A549 (cell line): ENCODE data around the gene CMIP. TPM values are rescaled to one million over a fixed set of nuclear protein-coding genes. Genes with fewer than 3 reads are reported as not detected.
A peak's percentile ranks its signal among the peaks of the same experiment; 100 is the strongest.

Experiments used
- ATAC-seq, 2 experiments: fragments of 200-7000 bp in 1 of 2; fragments of >200 bp in 1 of 2; cut with Nextera tagmentation in 1 of 2; cut with Tn5 transposase in 1 of 2; 3 replicates each; pipeline versions ENCODE4 v1.8.0 to v1.9.1; 2018 to 2020; ENCODE audit warnings: mild to moderate bottlenecking in 1 of 2, moderate library complexity in 1 of 2
- CTCF ChIA-PET: fragments of 300-600 bp; sonication (Branson Sonifier 250); formaldehyde crosslinking; extraction: SDS; loops from one replicate; lab custom pipeline; 2021; ENCODE audit warnings: antibody characterized with exemption, inconsistent platforms; lab: Yijun Ruan, JAX
- POLR2A ChIA-PET: fragments of 350-600 bp; formaldehyde crosslinking; extraction: SDS; loops from one replicate; lab custom pipeline; 2021; ENCODE audit warnings: antibody characterized with exemption, inconsistent platforms; lab: Yijun Ruan, JAX
- DNase-seq, 2 experiments: peaks; one replicate each; pipeline versions ENCODE4 v3.0.0 to v3.0.0-alpha.2; 2011 to 2016; ENCODE audit warnings: low read depth in 1 of 2, low spot score in 1 of 2
- FAIRE-seq: peaks from 2 replicates; lab custom pipeline; 2011; peaks lifted over from hg19 to GRCh38; lab: Jason Lieb, UNC
- H3K27ac ChIP-seq, 2 experiments: fragments of >200 bp; sonication (Bioruptor Twin); formaldehyde crosslinking; 3 replicates each; pipeline ENCODE4 v1.5.1; 2016 to 2017
- H3K4me1 ChIP-seq: fragments of >200 bp; sonication (Bioruptor Twin); formaldehyde crosslinking; 3 replicates; pipeline ENCODE4 v1.6.1; 2016
- H3K4me2 ChIP-seq: fragments of >200 bp; sonication (Bioruptor Twin); formaldehyde crosslinking; 3 replicates; pipeline ENCODE4 v1.6.1; 2016
- H3K4me3 ChIP-seq: fragments of >200 bp; sonication (Bioruptor Twin); formaldehyde crosslinking; 3 replicates; pipeline ENCODE4 v1.5.1; 2016
- H3K9me3 ChIP-seq: fragments of >200 bp; sonication (Bioruptor Twin); formaldehyde crosslinking; 3 replicates; pipeline ENCODE4 v1.6.1; 2016
- BHLHE40 ChIP-seq: IDR thresholded peaks from 2 replicates; pipeline ENCODE4 v1.6.1; 2012; ENCODE audit warnings: low read depth, low read length, inconsistent platforms
- CEBPB ChIP-seq, 2 experiments: fragments of >200 bp in 1 of 2; sonication (Bioruptor Twin) in 1 of 2; formaldehyde crosslinking in 1 of 2; IDR thresholded peaks; 2 replicates each; pipeline ENCODE4 v1.6.1; 2012 to 2016
- CHD2 ChIP-seq: fragments of 150-350 bp; IDR thresholded peaks from 2 replicates; pipeline ENCODE4 v1.6.1; 2014; ENCODE audit warnings: low read length; ENCODE audit not compliant: partially characterized antibody
- CTCF ChIP-seq: fragments of >200 bp; sonication (Bioruptor Twin); formaldehyde crosslinking; IDR thresholded peaks from 3 replicates; pipeline ENCODE4 v1.5.1; 2016
- EHMT2 ChIP-seq: fragments of 200-600 bp; sonication (generic); IDR thresholded peaks from 2 replicates; pipeline ENCODE4 v1.6.1; 2016; ENCODE audit warnings: antibody characterized with exemption, low read depth, mild to moderate bottlenecking, moderate library complexity
- ESRRA ChIP-seq: fragments of 150-350 bp; IDR thresholded peaks from 2 replicates; pipeline ENCODE4 v1.6.1; 2014; ENCODE audit warnings: mild to moderate bottlenecking, low read length, borderline replicate concordance
- FOSL2 ChIP-seq, 2 experiments: fragments of 450-650 bp in 1 of 2; fragments of >200 bp in 1 of 2; sonication (Bioruptor Twin) in 1 of 2; formaldehyde crosslinking; IDR thresholded peaks; 2 replicates each; pipeline versions ENCODE4 v1.5.0 to v1.6.1; 2016 to 2020; ENCODE audit warnings: mild to moderate bottlenecking in 1 of 2, moderate library complexity in 1 of 2
- FOXS1 ChIP-seq: fragments of 250-450 bp; sonication (Bioruptor Pico); IDR thresholded peaks from 2 replicates; pipeline ENCODE4 v1.5.0; 2020; ENCODE audit warnings: mild to moderate bottlenecking, moderate library complexity
- HDAC2 ChIP-seq: fragments of 200-600 bp; sonication (generic); IDR thresholded peaks from 2 replicates; pipeline ENCODE4 v1.6.1; 2016
- HES2 ChIP-seq: fragments of >200 bp; sonication (Bioruptor Twin); formaldehyde crosslinking; IDR thresholded peaks from 2 replicates; pipeline ENCODE4 v1.6.1; 2016
- HOXA7 ChIP-seq: fragments of 250-450 bp; sonication (Bioruptor Pico); IDR thresholded peaks from 2 replicates; pipeline ENCODE4 v1.5.0; 2020; ENCODE audit warnings: mild to moderate bottlenecking, moderate library complexity
- JUN ChIP-seq, 2 experiments: fragments of >200 bp; sonication (Bioruptor Twin); formaldehyde crosslinking; IDR thresholded peaks; 2 replicates in 1 of 2; 3 replicates in 1 of 2; pipeline ENCODE4 v1.6.1; 2016 to 2017
- JUNB ChIP-seq: fragments of >200 bp; sonication (Bioruptor Twin); formaldehyde crosslinking; IDR thresholded peaks from 2 replicates; pipeline ENCODE4 v1.6.1; 2016
- RAD21 ChIP-seq, 2 experiments: fragments of >200 bp in 1 of 2; sonication (Bioruptor Twin) in 1 of 2; formaldehyde crosslinking in 1 of 2; IDR thresholded peaks in 1 of 2; conservative IDR thresholded peaks in 1 of 2; 2 replicates in 1 of 2; 3 replicates in 1 of 2; pipeline ENCODE4 v1.6.1; 2012 to 2018; ENCODE audit warnings: inconsistent platforms in 1 of 2
- RARB ChIP-seq: fragments of 250-450 bp; sonication (Bioruptor Pico); IDR thresholded peaks from 2 replicates; pipeline ENCODE4 v1.8.0; 2021; ENCODE audit warnings: mild to moderate bottlenecking, moderate library complexity
- RFX5 ChIP-seq: fragments of 450-650 bp; IDR thresholded peaks from 2 replicates; pipeline ENCODE4 v1.7.1; 2014; ENCODE audit warnings: antibody characterized with exemption, mild to moderate bottlenecking, moderate library complexity
- RNF2 ChIP-seq: fragments of 200-600 bp; sonication (generic); IDR thresholded peaks from 2 replicates; pipeline ENCODE4 v1.6.1; 2016; ENCODE audit warnings: low read depth, mild to moderate bottlenecking, antibody characterized with exemption, moderate library complexity, borderline replicate concordance
- SMC3 ChIP-seq: fragments of >200 bp; sonication (Bioruptor Twin); formaldehyde crosslinking; IDR thresholded peaks from 3 replicates; pipeline ENCODE4 v1.6.1; 2018; ENCODE audit warnings: inconsistent platforms
- TFCP2L1 ChIP-seq: fragments of 250-450 bp; sonication (Bioruptor Pico); IDR thresholded peaks from 2 replicates; pipeline ENCODE4 v1.5.0; 2021; ENCODE audit warnings: mild to moderate bottlenecking
- ZC3H11A ChIP-seq: fragments of 450-650 bp; IDR thresholded peaks from 2 replicates; pipeline ENCODE4 v1.6.1; 2014; ENCODE audit warnings: antibody characterized with exemption, mild to moderate bottlenecking
- ZFP36 ChIP-seq: fragments of 450-650 bp; IDR thresholded peaks from 2 replicates; pipeline ENCODE4 v1.6.1; 2014; ENCODE audit warnings: borderline replicate concordance; ENCODE audit not compliant: partially characterized antibody
- ZSCAN20 ChIP-seq: fragments of 250-450 bp; sonication (Bioruptor Pico); IDR thresholded peaks from 2 replicates; pipeline ENCODE4 v1.8.0; 2022; ENCODE audit warnings: mild to moderate bottlenecking, moderate library complexity
- WGBS: methylation state at CpG from one replicate; pipeline ENCODE4 v1.1.6; 2017; ENCODE audit errors: missing lambda C conversion rate; 5-methylcytosine and 5-hydroxymethylcytosine counted together
- polyA plus RNA-seq, 4 experiments: library from polyadenylated mRNA; depleted of rRNA in 3 of 4; stranded (reverse); fragments of >200 nt; fragmentation: RNase III in 1 of 4; extraction: RNeasy Plus Mini Kit Qiagen cat#74134 plus additional on column Dnase treatment in 1 of 4; gene quantifications; 2 replicates in 3 of 4; 3 replicates in 1 of 4; pipeline ENCODE4 v1.2.3, GENCODE V29; 2011 to 2017
- TF ChIP-seq, protein P1 (sequence below): IDR thresholded peaks from 2 replicates; pipeline ENCODE4 v1.6.1; 2012
- TF ChIP-seq, protein P2 (sequence below): fragments of 150-350 bp; IDR thresholded peaks from 2 replicates; pipeline ENCODE4 v1.6.1; 2014; ENCODE audit warnings: low read depth, mild to moderate bottlenecking, low read length
- TF ChIP-seq, protein P3 (sequence below): IDR thresholded peaks from 2 replicates; pipeline ENCODE4 v1.6.1; 2012
- TF ChIP-seq, protein P4 (sequence below): fragments of >200 bp; sonication (Bioruptor Twin); formaldehyde crosslinking; IDR thresholded peaks from 3 replicates; pipeline ENCODE4 v1.6.1; 2016

CMIP gene
- polyA plus RNA-seq, 2 of the 4 experiments (the other 2 are of a cell fraction): 21.6 to 125 TPM

DNA sequence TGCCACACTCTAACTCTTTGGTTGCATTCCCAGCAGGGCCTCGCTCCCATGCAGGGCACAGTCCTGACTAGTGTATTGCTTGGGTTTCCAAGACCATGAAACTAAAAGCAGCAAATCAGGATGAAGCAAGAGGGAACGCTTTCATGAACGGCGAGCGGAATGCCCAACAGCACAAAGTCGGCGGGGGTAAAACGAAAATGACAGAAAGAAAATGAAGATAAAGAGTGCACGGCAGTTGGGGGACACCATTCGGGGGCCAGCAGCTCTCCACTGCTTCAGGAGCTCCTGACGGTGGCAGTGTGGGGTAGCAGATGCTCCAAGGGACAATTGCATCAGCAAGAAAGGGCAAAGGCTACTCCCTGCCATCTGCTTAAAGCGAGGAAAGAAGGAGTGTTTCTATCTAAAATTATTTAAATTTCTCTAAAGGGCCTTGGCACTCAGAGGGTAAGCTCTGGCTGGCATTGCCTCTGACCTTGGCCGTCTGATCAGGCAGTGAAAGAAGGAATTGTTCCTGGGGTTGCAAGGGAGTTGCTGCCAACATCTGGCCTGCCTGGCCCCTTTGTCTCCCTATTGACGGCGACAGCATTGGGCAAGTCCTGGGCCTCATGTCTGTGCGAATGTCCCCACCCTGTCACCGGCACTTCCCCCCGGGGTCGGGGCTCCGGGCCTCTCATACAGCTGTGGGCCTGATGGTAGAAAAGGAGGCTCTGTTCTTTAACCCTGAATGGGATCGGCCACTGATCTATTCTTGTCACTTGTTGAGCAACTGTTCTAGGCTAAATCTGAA is 138.2 kb downstream of the CMIP start (continued):
- TF ChIP-seq, protein P1, sequence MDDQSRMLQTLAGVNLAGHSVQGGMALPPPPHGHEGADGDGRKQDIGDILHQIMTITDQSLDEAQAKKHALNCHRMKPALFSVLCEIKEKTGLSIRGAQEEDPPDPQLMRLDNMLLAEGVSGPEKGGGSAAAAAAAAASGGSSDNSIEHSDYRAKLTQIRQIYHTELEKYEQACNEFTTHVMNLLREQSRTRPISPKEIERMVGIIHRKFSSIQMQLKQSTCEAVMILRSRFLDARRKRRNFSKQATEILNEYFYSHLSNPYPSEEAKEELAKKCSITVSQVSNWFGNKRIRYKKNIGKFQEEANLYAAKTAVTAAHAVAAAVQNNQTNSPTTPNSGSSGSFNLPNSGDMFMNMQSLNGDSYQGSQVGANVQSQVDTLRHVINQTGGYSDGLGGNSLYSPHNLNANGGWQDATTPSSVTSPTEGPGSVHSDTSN: no peak
- TF ChIP-seq RFX5 (no peak), HDAC2 (no peak), FOXS1 (no peak), HOXA7 (no peak), CHD2 (no peak), ZC3H11A (no peak), FOSL2 (IDR thresholded peaks at IDR 0.05) (no peak), FOSL2 (CRISPR knock-in tag; IDR thresholded peaks at IDR 0.05) (no peak), ZSCAN20 (CRISPR knock-in tag) (no peak), ZFP36 (no peak), RNF2 (no peak), HES2 (no peak), EHMT2 (no peak), CTCF (peak; percentile 27), RARB (CRISPR knock-in tag) (no peak), TFCP2L1 (CRISPR knock-in tag) (no peak), CEBPB (IDR thresholded peaks at IDR 0.05) (peak in 1 of 2 experiments; percentile 50; a peak in 2 of 4 replicates), SMC3 (peak; percentile 15; the same call in 1 of the 3 replicates), BHLHE40 (no peak)
- TF ChIP-seq, protein P2, sequence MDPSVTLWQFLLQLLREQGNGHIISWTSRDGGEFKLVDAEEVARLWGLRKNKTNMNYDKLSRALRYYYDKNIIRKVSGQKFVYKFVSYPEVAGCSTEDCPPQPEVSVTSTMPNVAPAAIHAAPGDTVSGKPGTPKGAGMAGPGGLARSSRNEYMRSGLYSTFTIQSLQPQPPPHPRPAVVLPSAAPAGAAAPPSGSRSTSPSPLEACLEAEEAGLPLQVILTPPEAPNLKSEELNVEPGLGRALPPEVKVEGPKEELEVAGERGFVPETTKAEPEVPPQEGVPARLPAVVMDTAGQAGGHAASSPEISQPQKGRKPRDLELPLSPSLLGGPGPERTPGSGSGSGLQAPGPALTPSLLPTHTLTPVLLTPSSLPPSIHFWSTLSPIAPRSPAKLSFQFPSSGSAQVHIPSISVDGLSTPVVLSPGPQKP: no peak

- H3K4me1 ChIP-seq: peaks cover 84% of the 10 kb centered on the region
- peak overlapping the region; percentile 6; the same call in 1 of the 3 replicates for H3K4me3 ChIP-seq
- 9% methylated on average over 14 of the region's 14 CpGs for WGBS
- H3K9me3 ChIP-seq: no peaks in the 10 kb centered on the region
- FAIRE-seq (no peak), DNase-seq (peak; percentile 79 to 84), ATAC-seq (peak; percentile 82 to 86)
- CTCF ChIA-PET: interaction anchor here (1.0 to 1.9 kb wide), 6 partner anchors 9 to 182 kb away, joined by 3 to 7 read pairs (median 4); no protein-coding TSS in a partner anchor
- peak overlapping the region; percentile 80 for H3K4me2 ChIP-seq
- POLR2A ChIA-PET: interaction anchor here (1.4 kb wide), 1 partner anchor 178 kb away, joined by 6 read pairs; no protein-coding TSS in a partner anchor
- H3K27ac ChIP-seq: peak overlapping the region; percentile 91 to 92
- TF ChIP-seq, protein P3, sequence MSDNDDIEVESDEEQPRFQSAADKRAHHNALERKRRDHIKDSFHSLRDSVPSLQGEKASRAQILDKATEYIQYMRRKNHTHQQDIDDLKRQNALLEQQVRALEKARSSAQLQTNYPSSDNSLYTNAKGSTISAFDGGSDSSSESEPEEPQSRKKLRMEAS: peak; percentile 84
- TF ChIP-seq FOSL2 (IDR thresholded peaks at IDR 0.05) (peak; percentile 57), FOSL2 (CRISPR knock-in tag; IDR thresholded peaks at IDR 0.05) (peak; percentile 70), JUNB (peak; percentile 49), JUN (IDR thresholded peaks at IDR 0.05) (peak in 1 of 2 experiments; percentile 35; a peak in 1 of 5 replicates), RAD21 (conservative IDR thresholded peaks at IDR 0.05 in 1 of 2, IDR thresholded peaks at IDR 0.05 in 1 of 2) (no peak), CTCF (no peak; the same call in 2 of the 3 replicates), EHMT2 (no peak), ZFP36 (no peak), ESRRA (0 out of 2 replicates have a peak, but pooled peaks have one; percentile 24), ZSCAN20 (CRISPR knock-in tag) (peak; percentile 46; the same call in 1 of the 2 replicates)
- TF ChIP-seq, protein P4, sequence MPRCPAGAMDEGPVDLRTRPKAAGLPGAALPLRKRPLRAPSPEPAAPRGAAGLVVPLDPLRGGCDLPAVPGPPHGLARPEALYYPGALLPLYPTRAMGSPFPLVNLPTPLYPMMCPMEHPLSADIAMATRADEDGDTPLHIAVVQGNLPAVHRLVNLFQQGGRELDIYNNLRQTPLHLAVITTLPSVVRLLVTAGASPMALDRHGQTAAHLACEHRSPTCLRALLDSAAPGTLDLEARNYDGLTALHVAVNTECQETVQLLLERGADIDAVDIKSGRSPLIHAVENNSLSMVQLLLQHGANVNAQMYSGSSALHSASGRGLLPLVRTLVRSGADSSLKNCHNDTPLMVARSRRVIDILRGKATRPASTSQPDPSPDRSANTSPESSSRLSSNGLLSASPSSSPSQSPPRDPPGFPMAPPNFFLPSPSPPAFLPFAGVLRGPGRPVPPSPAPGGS: no peak
Observed at GRCh38 chr16:81583893-81584631, 139.5 kb downstream of the CMIP start.
